GM23338 (cell line): ENCODE data around the gene APOC1. TPM values are rescaled to one million over a fixed set of nuclear protein-coding genes. Genes with fewer than 3 reads are reported as not detected.

Experiments
- ATAC-seq: fragments of 200-7000 bp; cut with Tn5 transposase; 3 replicates; pipeline ENCODE4 v1.9.1; 2020
- DNase-seq: peaks from one replicate; pipeline ENCODE4 v3.0.0-alpha.2; 2015; ENCODE audit warnings: low spot score
- H2AFZ ChIP-seq: fragments of 200-600 bp; sonication (generic); 2 replicates; pipeline ENCODE4 v1.8.0; 2016; ENCODE audit warnings: antibody characterized with exemption, mild to moderate bottlenecking, moderate library complexity
- H3F3A ChIP-seq: fragments of 200-600 bp; sonication (generic); replicated peaks from 2 replicates; pipeline ENCODE4 v1.8.0; 2017; ENCODE audit warnings: antibody characterized with exemption, mixed run types, low read depth
- H3K27ac ChIP-seq: fragments of 200-600 bp; sonication (generic); 2 replicates; pipeline ENCODE4 v1.6.1; 2016; ENCODE audit warnings: low read depth
- H3K27me3 ChIP-seq: fragments of 200-600 bp; sonication (generic); 2 replicates; pipeline ENCODE4 v1.8.0; 2016; ENCODE audit warnings: mild to moderate bottlenecking, mixed run types, moderate library complexity; ENCODE audit not compliant: insufficient read depth
- H3K36me3 ChIP-seq: fragments of 200-600 bp; sonication (generic); 2 replicates; pipeline ENCODE4 v1.8.0; 2016; ENCODE audit warnings: mild to moderate bottlenecking; ENCODE audit not compliant: insufficient read depth
- H3K4me1 ChIP-seq: fragments of 200-600 bp; sonication (generic); 2 replicates; pipeline ENCODE4 v1.8.0; 2016; ENCODE audit warnings: mild to moderate bottlenecking, moderate library complexity; ENCODE audit not compliant: insufficient read depth
- H3K4me2 ChIP-seq: fragments of 200-600 bp; sonication (generic); 2 replicates; pipeline ENCODE4 v1.7.1; 2017; ENCODE audit warnings: mixed run types
- H3K4me3 ChIP-seq: fragments of 200-600 bp; sonication (generic); 2 replicates; pipeline ENCODE4 v1.6.1; 2016; ENCODE audit warnings: mixed run types
- H3K79me2 ChIP-seq: fragments of 200-600 bp; sonication (generic); replicated peaks from 2 replicates; pipeline ENCODE4 v1.8.0; 2017; ENCODE audit warnings: mild to moderate bottlenecking; ENCODE audit not compliant: insufficient read depth
- H3K9me2 ChIP-seq: fragments of 200-600 bp; sonication (generic); 2 replicates; pipeline ENCODE4 v1.8.0; 2017; ENCODE audit not compliant: insufficient read depth
- H4K20me1 ChIP-seq: fragments of 200-600 bp; sonication (generic); replicated peaks from 2 replicates; pipeline ENCODE4 v1.8.0; 2017; ENCODE audit warnings: mild to moderate bottlenecking; ENCODE audit not compliant: insufficient read depth
- H3K27ac Mint-ChIP-seq: 2 replicates; pipeline ENCODE4 v1.8.0; 2020; ENCODE audit warnings: inconsistent platforms, mild to moderate bottlenecking, moderate library complexity, mixed read lengths
- H3K27me3 Mint-ChIP-seq: 3 replicates; pipeline ENCODE4 v1.8.0; 2022; ENCODE audit warnings: low read depth, mild to moderate bottlenecking, moderate library complexity, mixed read lengths, inconsistent platforms; ENCODE audit not compliant: insufficient read depth, poor library complexity
- H3K36me3 Mint-ChIP-seq: 3 replicates; pipeline ENCODE4 v1.8.0; 2021; ENCODE audit warnings: low read depth, mild to moderate bottlenecking, inconsistent platforms, moderate library complexity, mixed read lengths
- H3K4me1 Mint-ChIP-seq: 3 replicates; pipeline ENCODE4 v1.8.0; 2020; ENCODE audit warnings: mild to moderate bottlenecking, inconsistent platforms, mixed read lengths
- H3K4me3 Mint-ChIP-seq: 3 replicates; pipeline ENCODE4 v1.8.0; 2021; ENCODE audit warnings: moderate library complexity, mild to moderate bottlenecking, inconsistent platforms, mixed read lengths
- H3K9me3 Mint-ChIP-seq: 3 replicates; pipeline ENCODE4 v1.8.0; 2020; ENCODE audit warnings: moderate library complexity, mild to moderate bottlenecking, inconsistent platforms, mixed read lengths
- CREB1 ChIP-seq: fragments of 250-450 bp; sonication (Bioruptor Pico); IDR thresholded peaks from 2 replicates; pipeline ENCODE4 v1.5.0; 2020; ENCODE audit warnings: low read depth, mild to moderate bottlenecking, moderate library complexity
- EZH2 ChIP-seq: fragments of 200-600 bp; sonication (generic); IDR thresholded peaks from one replicate; pipeline ENCODE4 v1.8.0; 2017; ENCODE audit warnings: antibody characterized with exemption, mild to moderate bottlenecking, low read depth; ENCODE audit not compliant: unreplicated experiment
- EZH2phosphoT487 ChIP-seq: fragments of 200-600 bp; sonication (generic); IDR thresholded peaks from one replicate; pipeline ENCODE4 v1.8.1; 2018; ENCODE audit warnings: antibody characterized with exemption; ENCODE audit not compliant: unreplicated experiment
- JUNB ChIP-seq: IDR thresholded peaks from one replicate; pipeline ENCODE4 v1.6.1; 2016; ENCODE audit warnings: antibody characterized with exemption; ENCODE audit not compliant: unreplicated experiment
- NANOG ChIP-seq: IDR thresholded peaks from 2 replicates; pipeline ENCODE4 v1.6.1; 2016; ENCODE audit warnings: antibody characterized with exemption, borderline replicate concordance
- POLR2AphosphoS5 ChIP-seq: IDR thresholded peaks from 2 replicates; pipeline ENCODE4 v1.6.1; 2016; ENCODE audit warnings: antibody characterized with exemption, low read depth
- STAT1 ChIP-seq: IDR thresholded peaks from one replicate; pipeline ENCODE4 v1.6.1; 2016; ENCODE audit warnings: antibody characterized with exemption; ENCODE audit not compliant: unreplicated experiment
- ZNF114 ChIP-seq: fragments of 250-450 bp; sonication (Bioruptor Pico); IDR thresholded peaks from 2 replicates; pipeline ENCODE4 v1.5.0; 2020; ENCODE audit warnings: mild to moderate bottlenecking, moderate library complexity
- ZNF331 ChIP-seq: fragments of 250-450 bp; sonication (Bioruptor Pico); IDR thresholded peaks from 2 replicates; pipeline ENCODE4 v1.5.0; 2020; ENCODE audit warnings: low read depth, mild to moderate bottlenecking, moderate library complexity
- polyA plus RNA-seq: library from polyadenylated mRNA; unstranded; fragments of >200 nt; fragmentation: Nextera tagmentation; extraction: Ambion mirVana; gene quantifications from 2 replicates; pipeline ENCODE4 v1.2.1, GENCODE V29; 2016
- total RNA-seq: library from RNA; depleted of rRNA; stranded (reverse); fragments of >200 nt; shearing (Covaris generic); gene quantifications from 2 replicates; pipeline ENCODE4 v1.2.3, GENCODE V29; 2014
- TF ChIP-seq, protein P1 (sequence below): IDR thresholded peaks from 2 replicates; pipeline ENCODE4 v1.6.1; 2016; ENCODE audit warnings: antibody characterized with exemption
- TF ChIP-seq, protein P2 (sequence below): IDR thresholded peaks from one replicate; pipeline ENCODE4 v1.6.1; 2018; ENCODE audit warnings: antibody characterized with exemption; ENCODE audit not compliant: unreplicated experiment
- TF ChIP-seq, protein P3 (sequence below), 2 experiments: fragments of 200-600 bp in 1 of 2; sonication (generic) in 1 of 2; conservative IDR thresholded peaks; 2 replicates each; pipeline versions ENCODE4 v1.5.1 to v1.6.1; 2016 to 2017; ENCODE audit warnings: antibody characterized with exemption in 2 of 2, low read depth in 2 of 2, mild to moderate bottlenecking in 2 of 2, moderate library complexity in 1 of 2

APOC1 gene
- total and polyA plus RNA-seq, 2 experiments from 2014 or later = 26.8 to 221 TPM

DNA sequence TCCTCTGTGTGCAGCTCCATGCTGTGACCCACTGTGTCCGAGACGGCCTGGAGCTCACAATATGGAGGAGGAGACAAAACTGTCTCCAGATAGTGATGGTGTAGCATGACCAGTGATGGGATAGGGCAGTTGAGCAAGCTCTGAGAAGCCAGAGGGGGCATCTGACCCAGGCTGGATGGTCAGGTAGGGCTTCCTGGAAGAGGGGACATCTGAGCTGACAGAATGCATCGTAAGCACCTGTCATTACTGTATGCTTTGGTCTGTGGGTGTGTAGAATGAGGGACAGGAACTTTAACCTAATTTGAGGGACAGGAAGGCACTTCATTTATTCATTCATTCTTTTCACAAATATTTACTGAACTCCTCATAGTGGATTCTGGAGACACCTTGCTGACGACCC is 29.8 kb upstream of the APOC1 start:
- peaks cover 22% of the 10 kb centered on the region for H3K4me1 Mint-ChIP-seq
- TF ChIP-seq ZNF331 (CRISPR knock-in tag) (no peak), POLR2AphosphoS5 (no peak), EZH2phosphoT487 (no peak), EZH2 (no peak), CREB1 (CRISPR knock-in tag) (no peak)
- TF ChIP-seq, protein P1, sequence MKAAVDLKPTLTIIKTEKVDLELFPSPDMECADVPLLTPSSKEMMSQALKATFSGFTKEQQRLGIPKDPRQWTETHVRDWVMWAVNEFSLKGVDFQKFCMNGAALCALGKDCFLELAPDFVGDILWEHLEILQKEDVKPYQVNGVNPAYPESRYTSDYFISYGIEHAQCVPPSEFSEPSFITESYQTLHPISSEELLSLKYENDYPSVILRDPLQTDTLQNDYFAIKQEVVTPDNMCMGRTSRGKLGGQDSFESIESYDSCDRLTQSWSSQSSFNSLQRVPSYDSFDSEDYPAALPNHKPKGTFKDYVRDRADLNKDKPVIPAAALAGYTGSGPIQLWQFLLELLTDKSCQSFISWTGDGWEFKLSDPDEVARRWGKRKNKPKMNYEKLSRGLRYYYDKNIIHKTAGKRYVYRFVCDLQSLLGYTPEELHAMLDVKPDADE = no peak
- TF ChIP-seq, protein P2, sequence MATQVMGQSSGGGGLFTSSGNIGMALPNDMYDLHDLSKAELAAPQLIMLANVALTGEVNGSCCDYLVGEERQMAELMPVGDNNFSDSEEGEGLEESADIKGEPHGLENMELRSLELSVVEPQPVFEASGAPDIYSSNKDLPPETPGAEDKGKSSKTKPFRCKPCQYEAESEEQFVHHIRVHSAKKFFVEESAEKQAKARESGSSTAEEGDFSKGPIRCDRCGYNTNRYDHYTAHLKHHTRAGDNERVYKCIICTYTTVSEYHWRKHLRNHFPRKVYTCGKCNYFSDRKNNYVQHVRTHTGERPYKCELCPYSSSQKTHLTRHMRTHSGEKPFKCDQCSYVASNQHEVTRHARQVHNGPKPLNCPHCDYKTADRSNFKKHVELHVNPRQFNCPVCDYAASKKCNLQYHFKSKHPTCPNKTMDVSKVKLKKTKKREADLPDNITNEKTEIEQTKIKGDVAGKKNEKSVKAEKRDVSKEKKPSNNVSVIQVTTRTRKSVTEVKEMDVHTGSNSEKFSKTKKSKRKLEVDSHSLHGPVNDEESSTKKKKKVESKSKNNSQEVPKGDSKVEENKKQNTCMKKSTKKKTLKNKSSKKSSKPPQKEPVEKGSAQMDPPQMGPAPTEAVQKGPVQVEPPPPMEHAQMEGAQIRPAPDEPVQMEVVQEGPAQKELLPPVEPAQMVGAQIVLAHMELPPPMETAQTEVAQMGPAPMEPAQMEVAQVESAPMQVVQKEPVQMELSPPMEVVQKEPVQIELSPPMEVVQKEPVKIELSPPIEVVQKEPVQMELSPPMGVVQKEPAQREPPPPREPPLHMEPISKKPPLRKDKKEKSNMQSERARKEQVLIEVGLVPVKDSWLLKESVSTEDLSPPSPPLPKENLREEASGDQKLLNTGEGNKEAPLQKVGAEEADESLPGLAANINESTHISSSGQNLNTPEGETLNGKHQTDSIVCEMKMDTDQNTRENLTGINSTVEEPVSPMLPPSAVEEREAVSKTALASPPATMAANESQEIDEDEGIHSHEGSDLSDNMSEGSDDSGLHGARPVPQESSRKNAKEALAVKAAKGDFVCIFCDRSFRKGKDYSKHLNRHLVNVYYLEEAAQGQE = no peak
- TF ChIP-seq, protein P3, sequence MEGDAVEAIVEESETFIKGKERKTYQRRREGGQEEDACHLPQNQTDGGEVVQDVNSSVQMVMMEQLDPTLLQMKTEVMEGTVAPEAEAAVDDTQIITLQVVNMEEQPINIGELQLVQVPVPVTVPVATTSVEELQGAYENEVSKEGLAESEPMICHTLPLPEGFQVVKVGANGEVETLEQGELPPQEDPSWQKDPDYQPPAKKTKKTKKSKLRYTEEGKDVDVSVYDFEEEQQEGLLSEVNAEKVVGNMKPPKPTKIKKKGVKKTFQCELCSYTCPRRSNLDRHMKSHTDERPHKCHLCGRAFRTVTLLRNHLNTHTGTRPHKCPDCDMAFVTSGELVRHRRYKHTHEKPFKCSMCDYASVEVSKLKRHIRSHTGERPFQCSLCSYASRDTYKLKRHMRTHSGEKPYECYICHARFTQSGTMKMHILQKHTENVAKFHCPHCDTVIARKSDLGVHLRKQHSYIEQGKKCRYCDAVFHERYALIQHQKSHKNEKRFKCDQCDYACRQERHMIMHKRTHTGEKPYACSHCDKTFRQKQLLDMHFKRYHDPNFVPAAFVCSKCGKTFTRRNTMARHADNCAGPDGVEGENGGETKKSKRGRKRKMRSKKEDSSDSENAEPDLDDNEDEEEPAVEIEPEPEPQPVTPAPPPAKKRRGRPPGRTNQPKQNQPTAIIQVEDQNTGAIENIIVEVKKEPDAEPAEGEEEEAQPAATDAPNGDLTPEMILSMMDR (conservative IDR thresholded peaks at IDR 0.05; ENCODE audit: low read depth in 2 of 2) = no peak
- peaks cover 20% of the 10 kb centered on the region for H3K4me1 ChIP-seq
- no peaks in the 10 kb centered on the region for H3K27me3 ChIP-seq
- no peak overlapping the region for H3K27ac ChIP-seq
- peaks cover 11% of the 10 kb centered on the region for H3F3A ChIP-seq
- H3K36me3 Mint-ChIP-seq = peaks cover 50% of the 10 kb centered on the region
- no peak overlapping the region for H3K4me2 ChIP-seq
- no peaks in the 10 kb centered on the region for H3K79me2 ChIP-seq
- H3K27ac Mint-ChIP-seq = no peak overlapping the region; the same call in 1 of the 2 replicates
- 0 out of 2 replicates have a peak, but pooled peaks cover 4% of the 10 kb centered on the region for H4K20me1 ChIP-seq
- no peak for ATAC-seq
- H3K9me3 Mint-ChIP-seq = no peaks in the 10 kb centered on the region
- peaks cover 14% of the 10 kb centered on the region for H3K36me3 ChIP-seq
- H3K4me3 Mint-ChIP-seq = no peak overlapping the region; the same call in 2 of the 3 replicates
- H3K4me3 ChIP-seq = no peak overlapping the region
- H3K27me3 Mint-ChIP-seq = peaks cover 12% of the 10 kb centered on the region
- no peak for DNase-seq
- H3K9me2 ChIP-seq = no peaks in the 10 kb centered on the region
- no peak overlapping the region for H2AFZ ChIP-seq

DNA sequence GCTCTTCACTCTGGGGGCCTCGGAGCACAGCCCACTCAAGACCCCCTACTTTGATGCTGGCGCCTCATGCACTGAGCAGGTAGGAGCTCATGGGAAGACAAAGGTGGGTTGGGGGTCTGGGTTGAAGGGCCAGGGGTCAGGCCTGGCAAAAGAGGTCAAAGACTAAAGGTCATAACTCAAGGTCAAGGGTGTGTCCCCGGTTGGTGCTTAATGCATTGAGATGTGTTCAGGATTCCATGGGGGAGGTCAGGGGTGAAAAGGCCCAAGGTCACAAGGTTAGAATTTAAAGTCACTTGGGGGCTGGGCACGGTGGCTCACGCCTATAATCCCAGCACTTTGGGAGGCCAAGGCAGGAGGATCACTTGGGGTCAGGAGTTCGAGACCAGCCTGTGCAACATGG is 28.3 kb upstream of the APOC1 start:
- peaks cover 12% of the 10 kb centered on the region for H3K27me3 Mint-ChIP-seq
- Histone ChIP-seq H3K36me3 (peaks cover 14% of the 10 kb centered on the region), H3K27me3 (no peaks in the 10 kb centered on the region), H3F3A (peaks cover 17% of the 10 kb centered on the region), H3K4me1 (peaks cover 18% of the 10 kb centered on the region), H3K4me3 (no peak overlapping the region), H3K4me2 (no peak overlapping the region), H3K27ac (no peak overlapping the region), H4K20me1 (0 out of 2 replicates have a peak, but pooled peaks cover 4% of the 10 kb centered on the region), H3K9me2 (no peaks in the 10 kb centered on the region), H3K79me2 (no peaks in the 10 kb centered on the region), H2AFZ (no peak overlapping the region)
- no peak overlapping the region for H3K4me3 Mint-ChIP-seq
- H3K36me3 Mint-ChIP-seq = peaks cover 50% of the 10 kb centered on the region
- no peak overlapping the region for H3K27ac Mint-ChIP-seq
- no peak for ATAC-seq
- H3K9me3 Mint-ChIP-seq = no peaks in the 10 kb centered on the region; the same call in 2 of the 3 replicates
- no peak for DNase-seq
- H3K4me1 Mint-ChIP-seq = peaks cover 22% of the 10 kb centered on the region
- TF ChIP-seq ZNF114 (CRISPR knock-in tag) = no peak
- TF ChIP-seq EZH2phosphoT487 = no peak
- TF ChIP-seq CREB1 (CRISPR knock-in tag) = no peak
- TF ChIP-seq JUNB = no peak
- no peak for TF ChIP-seq POLR2AphosphoS5
- TF ChIP-seq NANOG = no peak
- TF ChIP-seq STAT1 = no peak
- TF ChIP-seq, protein P1 = no peak
- TF ChIP-seq, protein P2 = no peak
